T follicular helper cell (primary cell): ENCODE results near the gene SLC26A11.
"Not testable (repeated sequence)": the region's sequence is repeated elsewhere in the genome, so short reads cannot be mapped to it uniquely, and the experiment has no call there.

Experiments used
- DNase-seq: peaks from one replicate; pipeline ENCODE4 v3.0.0-alpha.2; 2020; ENCODE audit warnings: low read depth

Gene SLC26A11

GRCh38 chr17:80219013-80219762, 1.0 kb upstream of the SLC26A11 start:
- peak; percentile 87 for DNase-seq

- DNase-seq = no peak
Observed at GRCh38 chr17:80219763-80220053, 519 bp upstream of the SLC26A11 start.

DNA sequence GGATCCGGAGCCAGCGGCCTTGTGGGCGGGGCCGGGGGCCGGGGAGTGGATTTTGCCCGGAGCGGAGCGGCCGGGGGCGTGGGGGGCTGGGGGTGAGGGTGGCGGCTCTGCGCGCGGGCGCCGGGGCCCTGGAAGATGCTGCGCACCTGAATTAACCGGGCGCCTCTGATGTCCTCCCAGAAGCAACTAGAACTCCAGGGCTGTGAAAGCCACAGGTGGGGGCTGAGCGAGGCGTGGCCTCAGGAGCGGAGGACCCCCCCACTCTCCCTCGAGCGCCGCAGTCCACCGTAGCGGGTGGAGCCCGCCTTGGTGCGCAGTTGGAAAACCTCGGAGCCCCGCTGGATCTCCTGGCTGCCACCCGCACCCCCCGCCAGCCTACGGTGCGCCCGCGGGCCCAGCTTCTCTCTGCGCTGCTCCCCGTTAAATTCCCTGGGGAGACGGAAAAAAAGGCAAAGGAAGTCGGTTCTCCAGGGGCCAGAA, 549 bp downstream of the SLC26A11 start:
- no peak for DNase-seq

GRCh38 chr17:80221351-80222105, 1.3 kb downstream of the SLC26A11 start:
- DNase-seq = no peak

DNA sequence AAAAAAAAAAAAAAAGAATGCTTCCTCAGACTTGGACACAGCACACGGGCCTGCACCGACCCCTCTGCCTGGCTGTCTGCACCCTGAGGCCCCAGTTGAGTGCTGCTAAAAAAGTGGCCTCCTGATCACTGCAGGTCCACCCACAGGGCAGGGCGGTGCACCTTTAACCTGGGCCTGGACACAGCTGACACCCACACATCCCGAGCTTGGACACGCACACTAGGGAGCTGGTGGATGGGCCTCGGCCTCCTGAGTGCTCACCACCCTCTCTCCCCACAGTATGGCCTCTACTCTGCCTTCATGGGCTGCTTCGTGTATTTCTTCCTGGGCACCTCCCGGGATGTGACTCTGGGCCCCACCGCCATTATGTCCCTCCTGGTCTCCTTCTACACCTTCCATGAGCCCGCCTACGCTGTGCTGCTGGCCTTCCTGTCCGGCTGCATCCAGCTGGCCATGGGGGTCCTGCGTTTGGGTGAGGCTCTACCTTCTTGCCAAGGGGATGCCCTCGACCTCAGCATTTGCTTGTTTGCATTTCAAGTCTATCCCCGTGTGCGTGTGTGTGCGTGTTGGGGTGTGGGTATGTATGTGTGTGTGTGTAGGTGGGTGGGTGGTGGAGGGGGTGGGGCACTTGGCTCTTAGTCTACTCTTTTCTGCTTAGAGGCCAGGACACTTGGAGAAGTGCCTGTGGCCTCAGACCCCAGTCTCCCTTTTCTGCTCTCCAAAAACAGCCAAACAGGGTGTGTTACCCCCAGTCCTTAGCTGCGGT, 2.3 kb downstream of the SLC26A11 start:
- no peak for DNase-seq

GRCh38 chr17:80223142-80223815, 3.1 kb downstream of the SLC26A11 start:
- DNase-seq = no peak

GRCh38 chr17:80223838-80224497, 3.7 kb downstream of the SLC26A11 start:
- DNase-seq = no peak

GRCh38 chr17:80224683-80225082, 4.5 kb downstream of the SLC26A11 start:
- DNase-seq = no peak

DNA sequence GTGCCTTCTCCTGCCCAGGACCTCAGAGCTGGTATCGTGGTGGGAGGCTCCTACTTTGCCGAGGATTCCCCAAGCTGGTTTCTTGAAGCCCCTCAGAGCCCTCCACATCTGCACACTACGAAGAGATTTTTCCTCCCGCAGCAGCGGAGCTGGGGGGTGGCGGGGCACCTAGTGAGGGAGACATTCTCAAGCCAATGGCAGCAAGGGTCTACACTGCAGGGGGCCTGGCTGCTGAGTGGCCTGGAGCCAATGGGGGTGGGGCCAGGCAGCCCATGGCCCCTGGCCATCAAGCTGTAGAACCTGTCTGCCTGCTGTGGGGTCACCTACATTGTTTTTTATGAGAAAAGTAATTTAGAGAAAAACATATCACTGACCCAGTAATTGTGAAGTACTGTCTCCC, 5.0 kb downstream of the SLC26A11 start:
- DNase-seq = no peak

GRCh38 chr17:80227156-80227555, 6.9 kb downstream of the SLC26A11 start:
- DNase-seq = no peak

GRCh38 chr17:80227666-80228065, 7.4 kb downstream of the SLC26A11 start:
- no peak for DNase-seq

- DNase-seq = no peak
Observed at GRCh38 chr17:80228477-80228876, 8.2 kb downstream of the SLC26A11 start.

DNA sequence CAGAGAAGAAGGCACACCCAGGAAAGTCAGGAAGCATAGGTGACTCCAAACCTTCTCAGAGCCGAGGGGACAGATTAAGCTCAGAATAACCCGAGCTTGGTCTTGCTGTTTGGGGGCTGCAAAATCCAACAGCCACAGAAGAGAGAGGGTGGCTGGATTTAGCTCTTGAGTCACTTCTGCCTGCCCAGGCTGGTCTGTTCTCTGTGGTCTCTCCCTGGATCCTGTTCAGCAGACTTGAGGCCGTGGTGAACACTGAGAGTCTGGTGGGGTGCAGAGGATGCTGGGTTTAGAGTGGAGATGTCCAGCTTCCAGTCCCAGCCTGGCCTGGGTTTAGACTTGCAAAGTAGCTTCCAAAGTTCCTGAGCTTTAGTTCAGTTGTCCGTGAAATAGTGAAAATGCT, 8.8 kb downstream of the SLC26A11 start:
- no peak for DNase-seq

- DNase-seq = no peak
Observed at GRCh38 chr17:80232438-80232837, 12.2 kb downstream of the SLC26A11 start.

DNA sequence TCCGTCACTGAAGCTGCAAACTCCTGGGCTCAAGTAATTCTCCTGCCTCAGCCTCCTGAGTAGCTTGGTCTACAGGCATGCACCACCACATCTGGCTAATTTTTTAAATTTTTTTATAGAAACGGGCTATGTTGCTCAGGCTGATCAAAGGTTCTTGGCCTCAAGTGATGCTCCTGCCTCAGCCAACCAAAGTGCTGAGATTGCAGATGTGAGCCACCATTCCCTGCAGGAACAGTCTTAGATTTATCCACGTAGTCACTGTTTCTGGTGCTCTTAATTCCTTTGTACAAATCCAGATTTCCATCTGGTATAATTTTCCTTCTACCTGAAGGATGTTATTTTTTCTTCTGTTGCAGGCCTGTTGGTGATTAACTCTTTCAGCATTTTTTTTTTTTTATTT, 13.0 kb downstream of the SLC26A11 start:
- no peak for DNase-seq

DNA sequence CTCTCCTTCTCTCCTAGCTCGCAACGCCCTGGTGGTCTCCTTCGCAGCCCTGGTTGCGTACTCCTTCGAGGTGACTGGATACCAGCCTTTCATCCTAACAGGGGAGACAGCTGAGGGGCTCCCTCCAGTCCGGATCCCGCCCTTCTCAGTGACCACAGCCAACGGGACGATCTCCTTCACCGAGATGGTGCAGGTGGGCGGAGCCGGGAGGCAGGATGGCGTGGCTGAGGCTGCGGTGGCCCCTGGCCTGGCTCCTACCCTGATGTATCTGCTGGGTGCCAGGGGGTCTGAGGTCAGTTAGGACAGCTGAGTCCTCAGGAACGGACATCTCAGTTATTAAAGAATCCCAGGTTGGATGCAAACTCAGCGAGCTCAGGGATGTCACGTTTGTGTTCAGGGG, 16.7 kb downstream of the SLC26A11 start:
- no peak for DNase-seq

GRCh38 chr17:80237386-80237785, 17.2 kb downstream of the SLC26A11 start:
- DNase-seq = no peak

GRCh38 chr17:80242505-80242904, 22.3 kb downstream of the SLC26A11 start:
- no peak for DNase-seq

DNA sequence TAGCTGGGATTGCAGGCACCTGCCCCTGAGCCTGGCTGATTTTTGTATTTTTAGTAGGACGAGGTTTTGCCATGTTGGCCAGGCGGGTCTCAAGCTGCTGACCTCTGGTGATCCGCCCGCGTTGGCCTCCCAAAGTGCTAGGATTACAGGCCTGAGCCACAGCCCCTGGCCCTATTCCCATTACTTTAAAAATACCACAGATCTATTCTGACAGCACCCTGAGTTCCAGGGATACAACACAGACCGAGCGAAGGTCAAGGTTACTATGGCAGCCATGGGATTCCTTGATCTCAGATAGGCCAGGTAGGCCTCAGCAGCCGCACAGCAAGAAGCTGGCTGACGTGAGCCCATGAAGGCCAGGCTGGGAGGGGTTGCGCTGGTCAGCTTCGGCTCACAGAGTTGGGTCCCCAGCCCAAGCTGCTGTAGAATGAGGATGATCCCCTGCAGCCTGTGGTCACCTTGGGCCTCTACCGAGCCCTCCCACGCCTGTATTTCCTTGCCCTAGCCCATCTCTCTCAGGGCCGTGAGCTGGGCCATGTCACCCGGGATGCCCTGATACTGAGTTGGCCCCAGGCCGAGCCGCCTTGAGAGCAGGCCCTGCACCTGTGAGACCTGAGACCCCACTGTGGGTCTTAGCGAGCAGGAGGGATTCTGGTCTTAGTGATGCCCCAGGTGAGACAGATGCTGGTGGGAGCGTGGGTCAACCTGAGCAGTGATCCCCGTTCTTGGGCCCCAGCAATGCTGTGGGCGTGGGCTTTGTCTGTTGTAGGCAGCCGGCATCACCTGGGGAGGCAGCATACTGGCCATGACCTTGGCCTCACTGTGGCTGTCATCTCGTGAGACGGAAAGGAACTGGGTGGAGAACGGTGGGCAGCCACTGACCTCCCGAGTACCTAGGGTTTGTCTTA, 23.6 kb downstream of the SLC26A11 start:
- no peak for DNase-seq

DNA sequence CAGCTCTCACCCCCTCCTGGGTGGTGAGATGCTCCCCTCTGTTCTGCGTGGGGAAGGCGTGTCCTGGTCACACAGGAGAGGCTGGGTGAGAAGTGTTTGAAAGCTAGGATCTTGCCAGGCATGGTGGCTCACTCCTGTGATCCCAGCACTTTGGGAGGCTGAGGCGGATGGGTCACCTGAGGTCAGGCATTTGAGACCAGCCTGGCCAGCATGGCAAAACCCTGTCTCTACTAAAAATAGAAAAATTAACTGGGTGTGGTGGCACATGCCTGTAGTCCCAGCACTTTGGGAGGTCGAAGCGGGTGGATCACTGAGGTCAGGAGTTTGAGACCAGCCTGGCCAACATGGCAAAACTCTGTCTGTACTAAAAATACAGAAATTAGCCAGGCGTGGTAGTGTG, 24.2 kb downstream of the SLC26A11 start:
- not testable (repeated sequence) for DNase-seq
